Upper lobe of left lung (tissue), 4 donors: Measurements from ENCODE around the gene PPARD.

ENCODE experiments used
- CTCF ChIP-seq, 6 experiments: fragments of 450-650 bp in 4 of 6; fragments of 200-600 bp in 2 of 6; sonication (generic) in 2 of 6; IDR thresholded peaks; one replicate each; pipeline ENCODE4 v1.5.1; 2016 to 2019; ENCODE audit warnings: antibody characterized with exemption in 6 of 6
- POLR2A ChIP-seq, 4 donors: fragments of 450-650 bp; IDR thresholded peaks; one replicate each; pipeline ENCODE4 v1.5.1; 2016 to 2017; ENCODE audit warnings: antibody characterized with exemption in 4 of 4, mild to moderate bottlenecking in 2 of 4
- POLR2AphosphoS5 ChIP-seq, 2 donors: sonication (generic); formaldehyde crosslinking; IDR thresholded peaks; one replicate each; pipeline ENCODE4 v1.5.1; 2017; ENCODE audit warnings: antibody characterized with exemption in 2 of 2

GRCh38 chr6:35406711-35407485, 64.5 kb downstream of the PPARD start:
- TF ChIP-seq POLR2AphosphoS5 (IDR thresholded peaks at IDR 0.05) (no peak), CTCF (IDR thresholded peaks at IDR 0.05) (no peak), POLR2A (IDR thresholded peaks at IDR 0.05) (no peak)
